Ectodermal cell (in vitro differentiated cells): ENCODE measurements around the gene PVALEF. TPM values are rescaled to one million over a fixed set of nuclear protein-coding genes. Genes with fewer than 3 reads are reported as not detected.

Experiments
- H3K27ac ChIP-seq: 2 replicates; pipeline ENCODE4 v1.7.0; 2013; ENCODE audit warnings: mild to moderate bottlenecking, low read depth, low read length; ENCODE audit not compliant: insufficient read depth, poor library complexity, severe bottlenecking
- H3K27me3 ChIP-seq: 2 replicates; pipeline ENCODE4 v1.7.0; 2013; ENCODE audit warnings: mild to moderate bottlenecking, low read length; ENCODE audit not compliant: insufficient read depth, control insufficient read depth, poor library complexity, severe bottlenecking
- H3K36me3 ChIP-seq: one replicate; pipeline ENCODE4 v1.7.0; 2013; ENCODE audit warnings: low read length; ENCODE audit not compliant: control insufficient read depth, insufficient read depth
- H3K4me1 ChIP-seq: one replicate; pipeline ENCODE4 v1.7.0; 2013; ENCODE audit warnings: low read length; ENCODE audit not compliant: control insufficient read depth, insufficient read depth
- H3K4me3 ChIP-seq: 2 replicates; pipeline ENCODE4 v1.7.0; 2013; ENCODE audit warnings: low read depth, low read length, control low read depth; ENCODE audit not compliant: insufficient read depth
- H3K9me3 ChIP-seq: 2 replicates; pipeline ENCODE4 v1.7.0; 2013; ENCODE audit warnings: mild to moderate bottlenecking, low read length, moderate library complexity; ENCODE audit not compliant: control insufficient read depth
- WGBS, 2 experiments: methylation state at CpG; one replicate each; pipeline ENCODE4 v1.1.7; 2013; ENCODE audit warnings: missing lambda C conversion rate in 2 of 2; 5-methylcytosine and 5-hydroxymethylcytosine counted together
- polyA plus RNA-seq, 4 experiments: library from polyadenylated mRNA; stranded (reverse); fragments of 50-300 nt; gene quantifications; one replicate each; pipeline ENCODE4 v1.2.3, GENCODE V29; 2013

PVALEF gene
- not detected for polyA plus RNA-seq (2013, experiment 1 of 4)
- not detected for polyA plus RNA-seq (2013, experiment 2 of 4)
- polyA plus RNA-seq (2013, experiment 3 of 4) = not detected
- polyA plus RNA-seq (2013, experiment 4 of 4) = not detected

DNA sequence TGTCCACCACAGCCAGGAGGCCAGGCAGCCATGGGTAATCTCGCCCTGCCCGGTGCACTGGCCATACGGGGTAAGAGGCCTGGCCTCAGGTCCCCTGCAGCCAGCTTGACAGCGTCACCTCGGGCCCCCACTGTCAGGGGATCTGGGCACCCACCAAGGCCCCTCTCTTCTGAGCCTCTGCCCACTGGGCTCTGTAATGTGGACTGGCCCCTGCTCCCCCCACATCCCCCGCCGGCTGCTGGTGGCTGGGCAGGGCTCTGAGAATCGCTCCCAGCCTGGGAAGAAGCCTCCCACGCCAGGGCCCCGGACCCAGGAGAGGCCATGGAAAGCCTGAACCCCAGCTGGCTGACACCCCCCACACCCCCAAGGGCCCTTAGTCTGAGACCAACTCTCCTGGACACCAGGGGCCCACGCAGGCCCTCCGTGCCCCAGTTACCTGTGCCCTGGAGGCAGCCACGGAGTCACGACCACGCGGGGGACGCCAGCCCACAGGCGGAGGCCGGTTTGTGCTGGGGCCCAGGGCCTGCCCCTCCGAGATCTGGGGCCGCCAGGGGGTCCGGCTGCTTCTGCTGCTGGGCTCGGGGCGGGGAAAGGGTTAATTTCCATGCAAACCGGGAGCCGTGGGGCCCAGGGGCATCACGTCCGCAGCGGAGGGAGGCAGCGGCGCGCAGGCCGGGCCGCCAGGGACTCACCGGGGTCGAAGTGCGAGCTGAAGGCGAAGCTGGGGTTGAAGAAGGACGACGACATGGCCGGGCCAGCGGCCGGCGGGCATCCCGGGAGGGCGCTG, at the start of gene PVALEF:
Gene PVALEF (plus strand): TSS at position 262 of the 787 bp plus-strand sequence. CDS start 15,720 bp downstream, outside the sequence.
- no peak within 1 kb of the TSS for H3K27ac ChIP-seq
- WGBS, 2 experiments = 22 to 25% methylated on average over 46 of the region's 46 CpGs
- peaks cover 14% of the 10 kb centered on the region for H3K4me1 ChIP-seq
- no peaks in the 10 kb centered on the region for H3K9me3 ChIP-seq
- peaks cover 9% of the 10 kb centered on the region for H3K27me3 ChIP-seq
- H3K36me3 ChIP-seq = no peaks in the 10 kb centered on the region
- H3K4me3 ChIP-seq = peak within 1 kb of the TSS; percentile 43

DNA sequence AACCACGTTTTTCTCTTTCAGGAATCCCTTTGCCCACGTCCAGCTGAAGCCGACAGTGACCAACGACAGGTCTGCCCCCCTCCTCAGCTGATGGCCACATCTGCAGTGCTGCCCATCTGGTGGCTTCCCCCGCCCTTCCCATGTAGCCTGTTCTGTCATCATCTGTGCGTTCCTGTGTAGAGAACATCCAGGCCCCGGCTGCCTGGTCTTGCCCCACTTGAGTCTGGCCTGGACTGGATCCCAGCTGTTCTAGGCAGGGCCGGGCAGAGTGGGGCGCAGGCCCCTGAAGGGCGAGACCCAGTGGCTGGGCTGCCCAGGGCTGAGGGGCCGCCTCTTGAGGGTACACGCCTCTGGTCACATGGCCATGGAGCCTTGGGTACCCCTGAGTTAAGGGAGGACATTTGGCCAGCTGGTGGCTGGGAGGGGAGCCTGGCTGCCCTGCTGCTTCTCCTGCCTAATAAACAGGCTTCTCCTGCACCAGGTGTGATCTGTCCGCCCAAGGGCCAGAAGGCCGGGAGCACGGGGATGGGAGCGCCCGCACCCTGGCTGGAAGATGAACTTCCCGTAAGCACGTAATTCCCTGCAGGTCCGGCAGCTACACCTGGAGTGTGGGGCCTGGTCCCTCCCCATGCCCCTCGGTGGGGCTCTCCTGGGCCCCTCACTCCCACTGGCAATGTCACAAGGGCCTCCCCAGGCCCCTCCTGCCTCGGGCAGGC, 49.4 kb upstream of the PVALEF start:
- Histone ChIP-seq H3K4me3 (no peak overlapping the region), H3K27ac (no peak overlapping the region)
- WGBS, 2 experiments = 94 to 95% methylated on average over 22 of the region's 22 CpGs

DNA sequence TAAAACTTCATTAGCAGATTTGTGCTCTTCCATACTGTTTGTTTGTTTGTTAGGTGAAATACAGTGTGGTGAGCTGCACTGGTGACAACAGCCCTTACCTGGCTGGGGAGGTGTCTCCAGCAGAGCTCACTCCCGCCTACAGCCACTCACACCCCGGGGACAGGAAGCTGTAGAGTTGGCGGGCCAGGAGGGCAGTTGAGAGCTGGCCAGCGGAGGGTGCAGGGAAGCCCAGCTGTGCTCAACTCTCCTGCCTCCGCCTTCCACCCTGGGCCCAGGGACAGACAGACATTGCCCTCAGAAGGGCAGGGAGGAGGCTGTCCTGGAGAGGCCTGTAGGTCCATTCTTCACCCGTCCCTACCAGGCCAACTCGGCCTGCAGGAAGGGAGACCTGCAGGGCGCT, 48.6 kb upstream of the PVALEF start:
- Histone ChIP-seq H3K27me3 (peaks cover 6% of the 10 kb centered on the region), H3K27ac (no peak overlapping the region), H3K4me3 (no peak overlapping the region), H3K36me3 (no peaks in the 10 kb centered on the region), H3K4me1 (peaks cover 20% of the 10 kb centered on the region), H3K9me3 (no peaks in the 10 kb centered on the region)
- WGBS, 2 experiments = 91 to 95% methylated on average over 8 of the region's 8 CpGs

More for the DNA sequence above, 49.4 kb upstream of the PVALEF start:
- peaks cover 6% of the 10 kb centered on the region for H3K27me3 ChIP-seq
- no peaks in the 10 kb centered on the region for H3K9me3 ChIP-seq
- H3K4me1 ChIP-seq = peaks cover 20% of the 10 kb centered on the region
- no peaks in the 10 kb centered on the region for H3K36me3 ChIP-seq

DNA sequence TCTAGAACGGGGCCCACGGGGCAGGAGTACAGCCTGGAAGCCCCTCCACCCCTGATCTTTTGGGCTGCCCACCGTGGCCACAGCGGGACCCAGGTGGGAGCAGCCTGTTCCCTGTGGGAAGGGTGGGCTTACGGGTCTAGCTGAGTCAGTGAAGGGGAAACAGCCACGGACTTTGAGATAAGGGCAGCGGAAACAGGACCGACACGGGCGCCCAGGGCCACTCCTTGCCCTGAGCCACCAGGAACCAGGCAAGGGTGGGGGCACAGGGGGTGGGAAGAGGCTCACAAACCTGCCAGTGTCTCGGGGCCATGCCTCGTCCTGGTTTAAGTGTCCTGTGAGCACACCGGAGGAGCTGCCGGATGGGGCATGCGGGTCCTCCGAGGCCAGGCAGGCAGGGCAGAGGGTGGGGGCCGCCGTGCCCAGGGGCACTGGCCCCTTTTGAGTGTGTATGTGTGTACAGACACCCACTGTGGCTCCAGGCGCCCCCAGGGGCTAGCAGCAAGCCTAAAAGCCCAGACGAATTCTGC, 47.6 kb upstream of the PVALEF start:
- Histone ChIP-seq H3K4me1 (peaks cover 20% of the 10 kb centered on the region), H3K9me3 (no peaks in the 10 kb centered on the region), H3K36me3 (no peaks in the 10 kb centered on the region), H3K4me3 (no peak overlapping the region), H3K27ac (no peak overlapping the region), H3K27me3 (peaks cover 6% of the 10 kb centered on the region)
- WGBS, 2 experiments = 92% methylated on average over 20 of the region's 20 CpGs

DNA sequence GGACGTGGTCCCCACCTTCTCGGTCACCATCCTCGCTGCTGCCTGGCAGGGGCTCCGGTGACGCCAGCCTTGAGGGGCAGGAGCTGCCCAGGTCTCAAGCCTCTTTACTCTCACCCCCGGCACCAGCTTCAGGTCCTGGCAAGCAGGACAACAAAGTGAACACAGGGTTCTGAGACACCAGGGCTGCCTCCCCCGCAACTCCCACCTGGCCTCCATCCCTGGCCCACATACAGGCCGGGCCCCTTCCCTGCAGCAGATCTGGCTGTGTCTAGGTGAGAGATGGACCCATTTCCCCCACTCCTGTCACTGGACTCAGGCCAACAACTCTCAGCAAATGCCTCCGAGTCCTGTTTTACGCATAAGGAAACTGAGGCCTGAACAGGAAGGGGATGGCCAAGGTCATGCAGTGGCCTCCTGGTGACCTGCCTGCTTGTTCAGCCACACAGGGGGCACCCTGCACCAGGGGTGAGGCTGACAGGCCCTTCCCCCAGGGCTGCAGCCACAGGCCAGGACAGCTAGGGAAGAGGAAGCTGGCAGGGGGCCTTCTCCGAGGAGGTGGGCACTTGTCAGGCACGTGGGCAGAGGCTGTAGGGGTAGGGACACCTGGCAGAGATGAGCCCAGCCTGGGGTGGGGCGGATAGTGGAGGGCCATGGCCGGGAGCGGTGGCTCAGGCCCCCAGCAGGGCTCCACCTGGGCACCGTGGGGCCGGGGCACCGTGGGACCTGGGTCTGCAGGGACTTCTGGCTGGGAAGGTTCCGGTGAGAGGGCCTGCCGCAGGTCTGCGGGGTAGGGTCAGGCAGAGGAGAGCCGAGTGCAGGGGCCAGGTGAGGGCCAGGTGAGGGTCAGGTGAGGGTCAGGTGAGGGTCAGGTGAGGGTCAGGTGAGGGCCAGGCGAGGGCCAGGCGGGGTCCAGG, 46.7 kb upstream of the PVALEF start:
- Histone ChIP-seq H3K9me3 (no peaks in the 10 kb centered on the region), H3K27ac (no peak overlapping the region), H3K27me3 (peaks cover 6% of the 10 kb centered on the region), H3K4me1 (peaks cover 18% of the 10 kb centered on the region), H3K36me3 (no peaks in the 10 kb centered on the region), H3K4me3 (no peak overlapping the region)
- WGBS, 2 experiments = 79 to 81% methylated on average over 24 of the region's 24 CpGs

DNA sequence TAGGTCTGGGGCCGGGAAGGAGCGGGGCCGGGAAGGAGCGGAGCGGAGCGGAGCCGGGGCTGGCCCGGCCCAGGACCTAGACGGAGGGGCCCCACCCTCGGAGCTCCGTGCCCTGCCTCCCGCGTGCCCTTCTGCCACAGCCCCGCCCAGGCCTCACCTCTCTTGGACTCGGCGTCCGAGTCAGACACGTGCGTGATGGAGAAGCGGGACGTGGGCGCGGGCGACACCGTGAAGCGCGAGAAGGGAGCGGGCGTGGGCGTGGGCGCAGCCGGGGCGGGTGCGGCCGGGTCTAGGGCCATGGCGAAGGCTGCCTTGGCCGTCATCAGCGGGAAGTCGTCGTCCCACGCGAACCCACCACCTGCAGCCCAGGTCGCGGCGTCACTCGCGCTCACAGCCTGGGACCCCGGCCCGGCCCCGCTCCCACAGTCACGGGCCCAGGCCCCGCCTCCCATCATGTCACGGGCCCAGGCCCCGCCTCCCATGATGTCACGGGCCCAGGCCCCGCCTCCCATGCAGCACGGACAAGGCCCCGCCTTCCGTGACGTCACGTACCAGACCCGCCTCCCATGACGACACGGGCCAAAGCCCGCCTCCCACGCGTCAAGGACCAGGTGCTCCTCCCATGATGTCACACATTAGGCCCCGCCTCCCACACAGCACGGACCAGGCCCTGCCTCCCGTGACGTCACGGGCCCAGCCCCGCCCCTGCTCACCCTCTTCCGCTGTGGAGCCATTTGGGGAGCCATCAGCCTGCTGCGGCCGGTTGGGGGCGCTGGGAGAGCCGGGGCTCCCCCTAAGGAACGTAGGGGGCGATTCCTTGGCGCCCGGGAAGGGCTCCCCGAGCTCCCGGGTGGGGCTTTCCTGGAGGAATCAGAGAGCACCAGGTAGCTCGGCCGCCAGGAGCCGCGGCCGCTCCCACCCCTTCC, 45.8 kb upstream of the PVALEF start:
- whole genome bisulfite sequencing, 2 experiments = 54% methylated on average over 89 of the region's 89 CpGs
- H3K36me3 ChIP-seq = no peaks in the 10 kb centered on the region
- peaks cover 9% of the 10 kb centered on the region for H3K4me1 ChIP-seq
- peaks cover 6% of the 10 kb centered on the region for H3K27me3 ChIP-seq
- H3K9me3 ChIP-seq = no peaks in the 10 kb centered on the region
- H3K27ac ChIP-seq = peak overlapping the region; percentile 59
- peak overlapping the region; percentile 24 for H3K4me3 ChIP-seq

DNA sequence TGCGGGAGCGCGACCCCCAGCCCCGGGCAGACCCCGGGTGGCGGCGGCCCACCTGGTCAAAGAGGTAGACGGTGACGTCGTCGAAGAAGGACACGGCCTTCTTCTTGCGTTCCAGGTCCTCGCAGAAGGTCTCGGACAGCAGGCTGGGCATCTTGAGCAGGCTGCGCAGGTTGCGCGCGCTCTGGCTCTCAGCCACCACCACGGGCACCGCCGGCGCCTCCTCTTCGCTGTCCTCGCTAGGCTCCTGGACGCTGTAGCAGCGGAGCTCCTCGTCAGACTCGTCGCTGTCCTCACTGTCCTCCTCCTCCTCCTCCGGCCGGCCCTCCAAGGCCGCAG, 45.2 kb upstream of the PVALEF start:
- peaks cover 6% of the 10 kb centered on the region for H3K27me3 ChIP-seq
- H3K4me3 ChIP-seq = no peak overlapping the region
- WGBS, 2 experiments = 94 to 95% methylated on average over 33 of the region's 33 CpGs
- peaks cover 4% of the 10 kb centered on the region for H3K4me1 ChIP-seq
- H3K36me3 ChIP-seq = no peaks in the 10 kb centered on the region
- peak overlapping the region; percentile 59 for H3K27ac ChIP-seq
- H3K9me3 ChIP-seq = no peaks in the 10 kb centered on the region

DNA sequence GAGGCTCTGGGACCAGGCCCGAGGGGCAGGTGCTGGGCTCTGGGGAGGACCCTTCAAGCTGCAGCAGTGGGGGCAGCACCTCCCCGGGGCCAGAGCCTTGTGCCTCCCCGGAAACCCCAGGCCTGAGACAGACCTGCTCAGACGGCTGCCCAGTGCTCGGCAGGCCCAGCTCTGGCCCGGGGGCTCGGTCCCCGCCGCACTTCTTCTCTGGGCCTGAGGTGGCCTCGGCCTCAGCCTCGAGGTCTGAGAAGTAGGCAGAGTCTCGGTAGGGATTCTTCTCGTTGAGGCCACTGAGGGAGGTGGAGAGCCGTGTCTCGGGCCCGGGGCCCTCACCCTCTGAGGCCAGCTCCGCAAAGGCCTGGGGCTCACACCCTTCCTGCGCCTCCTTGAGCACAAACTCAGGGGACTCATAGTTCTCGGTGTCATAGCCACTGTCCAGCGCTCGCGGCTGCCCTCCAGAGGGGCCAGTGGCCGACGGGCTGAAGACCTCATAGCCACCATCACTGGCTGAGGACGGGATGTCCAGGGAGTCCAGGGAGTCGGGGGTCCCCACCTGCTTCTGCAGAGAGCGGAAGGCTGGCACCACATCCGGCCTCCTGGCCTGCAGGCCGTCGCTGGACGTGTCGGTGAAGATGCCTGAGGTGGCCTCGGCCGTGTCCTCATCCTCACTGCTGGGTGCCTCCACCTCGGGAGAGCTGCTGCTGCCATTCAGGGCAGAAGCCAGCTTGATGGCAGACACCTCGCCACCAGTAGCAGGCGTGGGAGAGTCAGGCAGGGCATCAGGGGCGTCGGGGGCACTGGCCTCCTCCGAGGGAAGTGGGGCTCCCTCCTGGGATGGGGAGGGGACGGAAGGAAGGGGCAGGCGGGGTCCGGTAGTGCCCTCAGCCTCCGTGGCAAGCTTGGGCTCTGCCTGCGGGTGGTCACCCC, 44.3 kb upstream of the PVALEF start:
- Histone ChIP-seq H3K4me3 (no peak overlapping the region), H3K36me3 (no peaks in the 10 kb centered on the region), H3K9me3 (no peaks in the 10 kb centered on the region), H3K27ac (no peak overlapping the region), H3K27me3 (peaks cover 6% of the 10 kb centered on the region), H3K4me1 (peaks cover 4% of the 10 kb centered on the region)
- 89 to 90% methylated on average over 45 of the region's 45 CpGs for WGBS, 2 experiments
